Cardiac septum (tissue), 1 donor: ENCODE measurements around the gene JPH4. TPM values are rescaled to one million over a fixed set of nuclear protein-coding genes. Genes with fewer than 3 reads are reported as not detected.

Experiments used
- DNase-seq: peaks from one replicate; pipeline ENCODE4 v3.0.0-alpha.2; 2020; ENCODE audit warnings: low spot score
- intact Hi-C: fragments of 100-400 bp; cut with DNase I; formaldehyde crosslinking; loops from one replicate; pipeline ENCODE4 v1.14.0; 2022
- total RNA-seq: library from RNA; stranded (reverse); fragmentation: NEBNext Ultra II Directional; extraction: Animal tissue kit (Norgen Biotek cat#: 25700); gene quantifications from one replicate; pipeline ENCODE4 v1.2.1, GENCODE V29; 2021
- donor health status: DM: no; HTN: no; CAD: no.

Gene JPH4
- total RNA-seq, 1 donor from 2014 or later: 0.19 TPM

GRCh38 chr14:23566778-23567185, 11.8 kb downstream of the JPH4 start:
- intact Hi-C loops: no loop called here
- no peak for DNase-seq

GRCh38 chr14:23566112-23566777, 12.3 kb downstream of the JPH4 start:
- intact Hi-C loops: no loop called here
- DNase-seq: no peak

- no peak for DNase-seq
- intact Hi-C loops: no loop called here
These were observed 13.0 kb downstream of the JPH4 start for GRCh38 chr14:23565626-23566025.

DNA sequence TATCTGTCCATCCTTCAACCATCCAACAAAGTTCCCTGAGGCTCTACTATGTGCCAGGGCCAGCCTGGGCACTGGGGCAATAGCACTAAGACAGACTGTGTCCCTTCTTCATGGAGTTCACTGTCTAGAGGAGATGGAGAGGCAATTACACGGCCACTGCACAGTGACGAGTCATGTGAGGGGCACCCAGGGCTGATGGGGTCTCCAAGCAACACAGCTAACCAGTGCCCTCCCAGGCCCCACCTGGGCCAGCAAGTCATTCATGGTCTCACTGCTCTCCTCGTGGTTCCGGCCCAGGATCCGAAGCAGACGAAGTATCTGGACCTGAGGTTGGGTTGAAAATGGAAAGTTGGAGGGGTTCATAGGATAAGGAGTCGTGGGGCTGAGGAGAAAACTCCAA, 13.7 kb downstream of the JPH4 start:
- no peak for DNase-seq
- intact Hi-C loops: no loop called here

GRCh38 chr14:23564181-23564812, 14.3 kb downstream of the JPH4 start:
- DNase-seq: no peak
- intact Hi-C loops: no loop called here

GRCh38 chr14:23563473-23564180, 15.0 kb downstream of the JPH4 start:
- DNase-seq: no peak
- intact Hi-C loops: loop anchor here (2.0 kb wide), 1 partner anchor 85 kb away; no protein-coding TSS in a partner anchor

DNA sequence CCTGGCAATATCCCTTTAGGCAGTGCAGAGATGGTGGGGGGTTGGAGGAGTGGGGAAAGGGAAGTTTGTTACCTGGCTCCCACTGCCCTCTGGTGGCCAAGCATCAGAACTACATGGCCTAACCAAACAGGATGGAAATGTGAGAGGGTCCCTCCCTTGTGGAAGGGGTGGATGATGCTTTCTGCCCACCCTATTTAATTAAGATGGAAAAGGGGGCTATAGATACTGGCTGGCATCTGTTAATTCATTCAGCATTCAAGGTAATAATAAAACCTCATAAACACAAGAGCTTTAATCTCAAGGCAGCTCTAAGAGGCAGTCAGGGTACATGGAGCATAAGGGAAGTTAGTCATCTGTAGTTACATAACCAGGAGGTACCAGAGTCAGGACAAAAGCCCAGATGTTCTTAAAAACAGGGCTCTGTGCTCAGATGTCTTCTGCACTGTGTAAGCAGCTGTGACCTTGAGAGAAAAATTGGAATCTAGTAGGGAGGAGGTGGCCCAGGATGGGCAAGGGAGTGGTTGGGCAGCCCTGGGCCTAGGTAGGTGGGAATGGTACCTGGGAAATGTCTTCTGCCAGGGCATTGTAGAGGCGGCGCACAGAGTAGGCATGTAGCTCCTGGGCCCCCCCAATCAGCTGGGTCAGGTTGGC, 15.6 kb downstream of the JPH4 start:
- intact Hi-C loops: loop anchor here (2.0 kb wide), 1 partner anchor 84 kb away; no protein-coding TSS in a partner anchor
- DNase-seq: no peak

DNA sequence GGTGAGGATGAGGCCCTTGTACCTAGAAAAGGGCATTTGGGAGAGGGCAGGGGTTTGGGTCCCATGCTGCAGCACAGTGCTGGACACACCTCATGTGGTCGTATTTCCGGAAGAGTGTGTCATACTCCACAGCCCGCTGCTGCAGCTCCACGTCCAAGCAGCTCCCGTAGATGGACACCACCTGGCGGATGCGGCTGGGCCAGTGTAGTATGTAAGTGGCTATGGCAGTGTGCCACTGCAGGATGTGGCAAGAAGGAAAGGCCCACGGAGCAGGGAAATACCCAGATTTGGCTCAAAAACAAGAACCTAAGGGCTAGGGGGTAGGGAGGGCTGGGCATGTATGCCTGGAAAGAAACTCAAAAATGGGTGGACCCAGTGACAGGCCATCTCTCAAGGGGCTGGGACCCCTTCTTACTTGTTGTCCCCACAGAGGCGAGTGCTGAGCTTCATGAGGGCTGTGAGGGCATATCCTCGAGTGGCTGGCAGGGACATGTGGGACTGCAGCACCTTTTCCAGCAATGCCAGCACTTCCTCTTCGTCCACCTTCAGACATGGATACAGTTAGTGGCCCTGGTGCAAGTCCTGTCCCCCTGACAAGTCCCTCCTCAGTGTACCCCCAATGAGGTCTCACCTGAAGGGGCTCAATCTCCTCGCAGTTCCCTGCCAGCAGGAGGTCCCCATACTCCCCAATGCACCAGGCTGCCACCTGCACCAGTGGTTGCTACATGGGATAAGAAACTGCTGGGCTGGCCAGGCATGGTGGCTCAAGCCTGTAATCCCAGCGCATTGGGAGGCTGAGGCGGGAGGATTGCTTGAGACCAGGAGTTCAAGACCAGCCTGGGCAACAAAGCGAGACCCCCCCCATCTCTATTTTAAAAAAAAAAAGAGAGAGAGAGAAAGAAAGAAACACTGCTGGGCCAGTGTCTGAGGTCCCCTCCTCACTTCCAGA, 16.4 kb downstream of the JPH4 start:
- intact Hi-C loops: loop anchor here (2.0 kb wide), 1 partner anchor 83 kb away; no protein-coding TSS in a partner anchor
- no peak for DNase-seq

DNA sequence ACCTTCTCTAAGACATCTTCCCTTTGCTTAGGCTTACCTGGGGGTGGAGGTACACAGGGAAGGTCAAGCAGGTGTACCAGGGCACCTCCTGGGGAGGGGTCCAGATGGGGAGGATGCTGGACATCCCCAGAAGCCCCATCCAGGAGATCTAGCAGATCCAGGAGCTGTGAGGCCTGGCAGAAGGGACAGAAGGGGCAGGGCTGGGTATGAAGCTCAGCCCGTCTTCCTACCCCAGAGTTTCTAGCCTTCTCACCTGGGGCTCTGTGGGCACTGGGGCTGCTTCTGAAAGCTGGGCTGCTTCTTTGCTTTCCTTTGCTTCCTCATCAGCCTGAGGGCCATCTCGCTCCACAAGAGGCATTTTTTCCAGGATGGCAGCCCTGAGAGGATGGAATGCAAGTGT, 17.3 kb downstream of the JPH4 start:
- intact Hi-C loops: no loop called here
- no peak for DNase-seq

GRCh38 chr14:23559926-23560520, 18.6 kb downstream of the JPH4 start:
- intact Hi-C loops: loop anchor here (5.0 to 10.0 kb wide), 2 partner anchors 258 to 465 kb away; partner anchors contain the start of genes ACIN1, C14orf119 and PPP1R3E
- DNase-seq: no peak

GRCh38 chr14:23559010-23559925, 19.3 kb downstream of the JPH4 start:
- intact Hi-C loops: loop anchor here (5.0 to 10.0 kb wide), 2 partner anchors 257 to 464 kb away; partner anchors contain the start of genes ACIN1, C14orf119 and PPP1R3E
- no peak for DNase-seq

DNA sequence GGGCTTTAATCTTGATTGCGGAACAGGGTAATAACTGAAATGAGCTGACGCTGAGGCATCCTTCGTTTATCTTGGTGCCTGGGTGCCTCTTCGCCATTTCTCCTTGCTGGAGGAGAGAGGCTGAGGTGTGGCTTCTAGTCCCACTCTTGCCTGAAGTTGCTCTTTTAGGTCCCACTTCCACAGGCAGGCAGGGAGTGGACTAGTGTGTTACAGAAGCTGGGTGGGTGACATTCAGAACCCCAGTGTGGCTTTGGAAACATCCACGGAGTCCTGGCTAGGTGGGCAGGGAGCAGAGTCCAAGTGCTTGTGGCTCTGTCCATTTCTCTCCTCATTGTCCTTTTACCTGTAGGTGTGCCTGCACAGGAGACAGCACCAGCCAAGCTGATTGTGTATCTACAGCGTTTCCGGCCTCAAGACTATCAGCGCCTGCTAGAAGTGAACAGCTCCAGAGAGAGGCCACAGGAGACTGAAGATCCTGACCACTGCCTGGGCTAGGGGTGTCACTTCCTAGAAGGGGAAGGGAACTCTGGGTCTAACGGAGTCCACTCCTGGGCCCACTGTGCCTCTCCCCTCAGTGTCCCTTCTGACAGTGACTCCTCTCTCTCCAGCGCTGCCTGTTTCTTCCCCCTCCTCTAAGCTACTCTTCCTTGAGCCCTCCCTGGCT, 20.1 kb downstream of the JPH4 start:
- DNase-seq: no peak
- intact Hi-C loops: loop anchor here (5.0 to 10.0 kb wide), 2 partner anchors 256 to 464 kb away; partner anchors contain the start of genes ACIN1, C14orf119 and PPP1R3E

GRCh38 chr14:23557946-23558345, 20.6 kb downstream of the JPH4 start:
- DNase-seq: no peak
- intact Hi-C loops: loop anchor here (2.0 to 10.0 kb wide), 3 partner anchors 89 to 463 kb away; partner anchors contain the start of genes ACIN1, C14orf119, NGDN and PPP1R3E

- intact Hi-C loops: loop anchor here (2.0 to 10.0 kb wide), 3 partner anchors 89 to 463 kb away; partner anchors contain the start of genes ACIN1, C14orf119, NGDN and PPP1R3E
- no peak for DNase-seq
These were observed 21.1 kb downstream of the JPH4 start for GRCh38 chr14:23557521-23557920.

GRCh38 chr14:23556700-23557440, 21.7 kb downstream of the JPH4 start:
- no peak for DNase-seq
- intact Hi-C loops: loop anchor here (2.0 to 10.0 kb wide), 3 partner anchors 88 to 462 kb away; partner anchors contain the start of genes ACIN1, C14orf119, NGDN and PPP1R3E
